IPS-18c (cell line): ENCODE measurements around the gene PRDM1.

ENCODE experiments used
- H3K4me3 ChIP-seq: 2 replicates; pipeline ENCODE4 v1.7.0; 2013; ENCODE audit warnings: low read depth, mild to moderate bottlenecking, low read length, moderate library complexity; ENCODE audit not compliant: insufficient read depth
- H3K9me3 ChIP-seq: one replicate; pipeline ENCODE4 v1.6.1; 2013; ENCODE audit warnings: mild to moderate bottlenecking, low read length, moderate library complexity; ENCODE audit not compliant: control insufficient read depth, insufficient read depth

PRDM1 gene

DNA sequence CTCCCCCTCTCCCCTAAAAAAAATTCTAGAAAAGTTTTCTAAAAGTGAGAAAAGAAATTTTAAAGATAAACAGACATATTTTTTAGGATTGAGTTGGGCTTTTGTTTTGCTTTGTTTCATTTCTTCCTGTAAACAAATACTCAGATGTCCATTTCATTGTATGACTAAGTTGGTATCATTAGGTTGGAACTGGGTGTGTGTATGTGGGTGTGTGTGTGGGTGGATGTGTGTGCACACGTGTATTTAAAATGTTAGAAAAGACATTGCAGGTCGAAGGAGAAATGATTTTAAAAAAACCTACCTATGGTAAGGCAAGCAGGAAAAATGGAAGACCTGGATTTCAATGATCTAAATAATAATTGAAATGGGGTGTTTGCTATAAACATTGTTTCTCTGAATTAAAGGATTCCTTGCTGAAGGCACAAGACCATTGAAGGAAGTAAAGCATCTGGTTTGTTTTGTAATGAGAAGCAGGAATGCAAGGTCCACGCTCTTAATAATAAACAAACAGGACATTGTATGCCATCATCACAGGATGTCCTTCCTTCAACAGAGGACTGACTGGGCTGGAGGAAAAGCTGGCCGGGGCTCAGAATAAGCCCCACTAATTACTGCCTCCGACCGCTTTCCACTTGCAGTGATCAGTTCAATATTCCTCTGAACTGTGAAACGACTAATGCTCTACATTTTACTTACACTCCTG lies 996 bp upstream of the PRDM1 start:
- H3K9me3 ChIP-seq = no peaks in the 10 kb centered on the region
- peak overlapping the region; percentile 29; the same call in 1 of the 2 replicates for H3K4me3 ChIP-seq

DNA sequence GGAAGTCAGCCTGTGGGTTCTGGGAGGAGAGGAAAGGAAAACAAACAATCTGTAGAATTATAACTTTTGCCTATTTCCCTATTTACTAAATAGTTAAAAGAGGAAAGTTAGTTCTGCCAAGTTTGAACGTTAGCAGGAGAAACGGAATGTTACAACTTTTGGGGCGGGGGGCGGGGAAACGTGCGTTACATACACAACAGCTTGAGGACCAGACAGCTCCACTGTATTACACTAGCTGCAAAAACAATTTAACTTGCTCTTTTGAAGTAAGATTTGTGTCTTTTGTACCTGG lies 498 bp upstream of the PRDM1 start:
- Histone ChIP-seq H3K9me3 (no peaks in the 10 kb centered on the region), H3K4me3 (peak overlapping the region; percentile 29)

DNA sequence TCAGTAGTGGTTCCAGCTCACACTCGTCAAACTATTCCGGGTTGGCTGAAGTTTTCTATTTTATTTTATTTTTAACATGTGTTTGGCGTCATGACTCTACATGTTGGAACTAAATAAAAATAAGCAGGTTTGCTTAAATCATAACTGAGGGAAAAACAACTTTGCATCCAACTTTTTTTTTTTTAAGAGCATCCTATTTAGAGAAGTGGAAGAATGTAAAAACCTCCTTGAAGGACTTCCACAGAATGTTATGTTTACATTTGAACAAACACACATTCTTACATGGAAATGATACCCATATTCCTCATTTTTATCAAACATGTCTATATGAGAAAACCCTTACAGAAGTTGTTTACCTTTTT lies 659 bp downstream of the PRDM1 start:
- no peaks in the 10 kb centered on the region for H3K9me3 ChIP-seq
- H3K4me3 ChIP-seq = no peak overlapping the region

DNA sequence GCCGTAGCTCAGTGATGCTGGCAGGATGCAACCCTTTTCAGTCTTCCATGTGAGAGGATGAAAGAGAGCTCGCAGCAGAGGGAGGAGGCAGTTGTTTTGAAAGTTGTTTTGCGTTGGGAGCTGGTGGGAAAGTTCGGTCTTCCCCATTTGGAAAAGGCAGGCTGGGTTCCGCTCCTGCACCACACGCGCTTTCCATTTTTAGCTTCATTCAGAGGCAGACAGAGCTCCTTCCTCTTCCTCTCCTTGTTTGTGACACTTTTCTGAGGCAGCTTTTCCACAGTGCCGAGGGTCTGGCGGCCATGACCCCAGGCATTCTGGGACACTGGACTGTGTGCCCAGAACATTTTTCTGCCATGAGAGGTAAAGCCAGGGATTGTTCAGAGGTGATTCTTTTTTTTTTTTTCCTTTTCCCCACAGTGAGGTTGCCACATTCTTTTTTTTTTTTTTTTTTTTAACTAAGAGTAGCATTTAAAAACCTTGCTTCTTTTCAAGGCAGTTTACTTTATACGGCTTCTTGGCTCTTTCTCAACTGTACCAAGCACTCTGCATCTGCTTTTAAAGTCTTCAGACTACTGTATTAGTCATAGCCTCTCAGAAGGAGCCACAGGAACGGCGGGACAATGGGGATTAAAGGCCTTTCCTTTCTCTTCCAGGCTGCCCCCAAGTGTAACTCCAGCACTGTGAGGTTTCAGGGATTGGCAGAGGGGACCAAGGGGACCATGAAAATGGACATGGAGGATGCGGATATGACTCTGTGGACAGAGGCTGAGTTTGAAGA lies 1.6 kb downstream of the PRDM1 start:
- Histone ChIP-seq H3K4me3 (0 out of 2 replicates have a peak overlapping the region, but pooled peaks have one; percentile 16), H3K9me3 (no peaks in the 10 kb centered on the region)

DNA sequence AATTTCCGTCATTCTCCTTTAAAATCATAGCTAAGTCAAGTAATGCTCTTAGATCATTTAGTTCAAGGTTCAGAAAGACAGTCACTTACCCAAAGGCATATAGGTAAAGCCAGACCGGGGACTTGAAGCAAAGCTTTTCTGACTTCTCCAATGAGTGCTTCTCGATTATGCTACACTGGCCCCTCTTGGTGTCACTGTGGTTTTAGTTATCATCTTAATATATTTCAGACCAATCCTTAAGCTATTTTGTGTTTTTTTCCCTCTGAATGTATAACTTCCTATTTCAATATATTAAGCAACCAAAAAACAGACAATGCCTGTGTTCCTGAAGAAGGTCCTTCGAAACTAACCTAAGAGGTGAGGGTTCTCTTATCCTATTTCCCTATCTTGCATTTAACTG lies 3.9 kb downstream of the PRDM1 start:
- Histone ChIP-seq H3K4me3 (no peak overlapping the region), H3K9me3 (no peaks in the 10 kb centered on the region)

DNA sequence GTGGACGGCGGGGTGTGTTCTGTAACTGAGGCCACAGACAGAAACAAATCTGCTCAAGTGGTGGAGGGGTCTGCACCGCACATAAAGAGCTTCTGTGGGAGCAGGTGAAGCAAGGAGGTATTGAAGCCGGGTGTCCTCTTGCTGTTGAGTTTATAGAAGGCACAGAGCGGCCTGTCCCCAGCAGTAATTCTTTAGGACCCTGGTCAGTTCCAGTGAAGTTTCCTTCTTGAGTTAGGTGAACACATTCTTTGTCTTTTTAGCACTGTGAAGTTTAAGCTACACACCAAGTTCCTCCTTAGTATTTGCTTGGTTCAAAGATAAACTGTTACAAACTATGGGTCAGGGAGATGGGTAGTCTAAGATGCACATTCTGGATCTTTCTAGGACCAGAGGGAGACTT lies 6.1 kb downstream of the PRDM1 start:
- Histone ChIP-seq H3K9me3 (no peaks in the 10 kb centered on the region), H3K4me3 (no peak overlapping the region)

DNA sequence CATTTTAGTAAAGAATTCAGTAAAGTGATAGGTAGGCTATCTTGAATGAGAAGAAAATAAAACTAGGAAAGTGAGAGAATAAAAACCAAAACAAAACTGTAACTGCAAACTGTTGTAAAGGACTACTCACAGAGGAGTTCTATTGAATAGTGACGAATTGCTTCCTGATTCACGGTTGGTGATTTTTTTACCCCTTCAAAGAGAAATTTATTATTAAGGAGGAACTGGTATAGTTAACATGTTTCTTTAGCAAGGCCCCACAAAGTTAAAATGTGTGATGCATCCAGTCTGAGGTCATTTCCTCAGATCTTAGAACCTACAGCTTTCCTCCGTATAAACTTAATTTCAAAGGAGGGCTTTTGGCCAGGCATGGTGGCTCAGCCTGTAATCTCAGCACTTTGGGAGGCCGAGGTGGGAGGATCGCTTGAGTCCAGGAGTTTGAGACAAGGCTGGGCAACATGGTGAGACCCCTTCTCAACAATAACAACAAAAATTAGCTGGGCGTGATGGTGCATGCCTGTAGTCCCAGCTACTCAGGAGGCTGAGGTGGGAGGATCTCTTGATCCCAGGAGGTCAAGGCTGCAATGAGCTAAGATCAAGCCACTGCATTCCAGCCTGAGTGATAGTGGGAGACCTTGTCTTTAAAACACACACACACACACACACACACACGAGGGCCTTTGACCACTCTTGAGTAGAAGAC lies 8.3 kb downstream of the PRDM1 start:
- no peaks in the 10 kb centered on the region for H3K9me3 ChIP-seq
- H3K4me3 ChIP-seq = no peak overlapping the region

DNA sequence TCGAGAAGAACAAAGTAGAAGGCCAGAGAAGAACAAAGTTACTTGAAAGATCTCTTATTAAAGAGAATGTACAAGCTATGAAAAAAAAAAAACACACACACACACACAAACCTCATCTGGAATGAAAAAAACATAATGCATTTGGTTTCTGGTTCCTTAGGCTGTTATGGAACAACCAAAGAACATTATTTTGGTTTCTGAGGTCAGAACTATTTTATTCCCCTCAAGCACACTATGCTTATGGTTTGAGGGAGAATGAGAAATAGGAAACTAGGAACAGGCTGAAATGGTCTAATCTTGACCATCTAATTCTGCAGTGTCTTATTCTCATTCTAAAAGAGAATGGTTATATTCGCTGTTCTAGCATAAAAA lies 8.8 kb downstream of the PRDM1 start:
- Histone ChIP-seq H3K4me3 (no peak overlapping the region), H3K9me3 (no peaks in the 10 kb centered on the region)

DNA sequence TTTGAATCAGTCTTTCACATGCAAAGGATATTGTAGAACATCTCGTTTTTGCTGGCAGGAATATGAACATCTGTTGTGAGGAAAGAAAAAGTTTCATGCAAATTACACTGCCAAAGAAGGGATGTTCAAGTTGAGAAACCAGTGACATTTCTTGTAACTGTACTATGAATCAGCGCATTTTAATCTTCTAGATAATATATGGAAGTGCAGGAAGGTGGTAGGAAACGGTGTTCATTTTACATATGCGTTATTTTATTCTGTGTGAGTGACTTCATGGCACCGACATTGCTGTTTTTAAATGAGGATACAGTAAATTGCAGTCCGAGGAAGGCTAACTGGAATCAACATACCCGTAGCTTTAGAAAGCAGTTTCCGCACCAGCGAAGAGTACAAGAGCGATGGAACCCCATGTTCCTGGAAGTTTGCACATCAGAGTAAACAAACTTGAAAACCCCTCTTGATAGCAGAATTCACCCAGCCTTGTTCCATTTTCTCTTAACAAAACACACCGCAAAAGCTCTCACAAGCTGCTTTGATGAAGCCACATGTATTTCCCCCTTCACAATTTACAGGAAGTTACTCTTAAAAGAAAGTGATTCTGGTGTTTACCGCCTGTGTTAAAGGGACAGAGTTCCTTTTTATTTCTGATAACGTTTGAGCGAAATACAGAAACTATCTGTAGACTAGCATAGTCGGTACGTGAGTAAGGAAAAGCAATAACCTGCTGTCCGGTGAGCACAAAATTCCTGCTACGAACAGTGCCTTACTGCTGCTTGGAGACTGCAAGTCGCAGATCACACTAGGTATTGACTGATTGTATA lies 11.5 kb downstream of the PRDM1 start:
- no peaks in the 10 kb centered on the region for H3K9me3 ChIP-seq
- H3K4me3 ChIP-seq = peak overlapping the region; percentile 31

DNA sequence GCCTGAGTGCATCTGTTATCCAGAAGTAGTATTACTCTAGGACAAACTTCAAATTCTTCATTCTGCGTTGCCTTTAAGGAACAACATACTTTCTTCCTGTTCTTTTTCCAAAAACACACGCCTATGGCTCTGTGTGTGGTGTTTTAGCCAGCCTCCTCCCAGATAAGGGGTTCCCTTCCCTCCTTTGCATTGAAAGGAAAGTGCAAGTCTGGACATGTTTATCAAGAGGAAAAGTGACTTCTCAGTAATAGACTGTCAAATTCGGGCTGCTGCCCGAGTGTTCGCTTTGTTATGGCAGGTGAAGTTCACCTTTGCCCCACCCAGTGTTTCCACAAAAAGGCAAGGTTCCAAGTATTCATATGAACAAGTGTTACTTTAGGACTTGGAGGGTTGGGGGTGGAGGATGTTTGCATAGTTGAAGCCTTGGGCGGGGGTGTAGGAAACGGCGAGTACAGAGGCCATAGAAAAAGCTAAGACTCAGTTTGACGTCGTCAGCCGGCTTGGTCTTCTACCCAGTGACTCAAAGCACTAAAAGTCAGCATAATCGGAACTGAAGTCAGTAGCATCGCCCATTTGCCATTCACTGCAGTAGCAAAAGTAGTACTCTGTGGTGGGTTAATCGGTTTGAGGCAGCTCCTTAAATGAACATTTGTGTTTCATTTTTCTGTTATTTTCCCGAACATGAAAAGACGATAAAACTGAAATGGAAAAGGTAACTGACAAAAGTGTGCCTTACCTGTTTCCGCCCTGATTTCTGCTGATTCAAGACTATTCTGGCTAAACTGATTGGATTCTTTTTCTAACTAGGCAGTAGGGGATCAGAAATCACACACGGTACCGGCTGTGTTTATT lies 12.5 kb downstream of the PRDM1 start:
- Histone ChIP-seq H3K9me3 (no peaks in the 10 kb centered on the region), H3K4me3 (peak overlapping the region; percentile 5; the same call in 1 of the 2 replicates)

DNA sequence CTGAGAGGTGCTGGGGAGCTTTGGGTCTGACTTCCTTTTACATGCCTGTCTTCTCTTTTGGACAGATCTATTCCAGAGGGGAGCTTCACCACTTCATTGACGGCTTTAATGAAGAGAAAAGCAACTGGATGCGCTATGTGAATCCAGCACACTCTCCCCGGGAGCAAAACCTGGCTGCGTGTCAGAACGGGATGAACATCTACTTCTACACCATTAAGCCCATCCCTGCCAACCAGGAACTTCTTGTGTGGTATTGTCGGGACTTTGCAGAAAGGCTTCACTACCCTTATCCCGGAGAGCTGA lies 13.1 kb downstream of the PRDM1 start:
- no peaks in the 10 kb centered on the region for H3K9me3 ChIP-seq
- H3K4me3 ChIP-seq = peak overlapping the region; percentile 5; the same call in 1 of the 2 replicates

DNA sequence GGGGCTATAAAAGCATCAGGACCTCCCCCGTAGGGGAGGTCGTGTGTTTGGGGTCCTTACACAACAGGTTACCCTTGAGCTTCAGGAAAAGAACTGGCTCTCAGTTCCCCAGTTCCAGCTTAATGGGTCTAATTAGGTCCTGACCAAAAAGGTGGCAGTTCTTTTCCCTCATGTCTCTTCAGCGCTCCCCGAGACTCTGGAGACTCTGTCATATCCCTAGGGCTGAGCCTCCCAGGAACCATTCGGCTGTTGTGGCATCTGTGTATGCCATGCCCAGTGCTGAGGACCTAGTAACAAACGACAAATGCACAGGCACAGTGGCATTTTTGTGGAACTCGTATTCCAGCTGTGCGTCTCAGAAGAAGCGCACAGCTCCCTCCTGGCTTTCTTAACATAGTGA lies 14.6 kb downstream of the PRDM1 start:
- Histone ChIP-seq H3K9me3 (no peaks in the 10 kb centered on the region), H3K4me3 (no peak overlapping the region)

DNA sequence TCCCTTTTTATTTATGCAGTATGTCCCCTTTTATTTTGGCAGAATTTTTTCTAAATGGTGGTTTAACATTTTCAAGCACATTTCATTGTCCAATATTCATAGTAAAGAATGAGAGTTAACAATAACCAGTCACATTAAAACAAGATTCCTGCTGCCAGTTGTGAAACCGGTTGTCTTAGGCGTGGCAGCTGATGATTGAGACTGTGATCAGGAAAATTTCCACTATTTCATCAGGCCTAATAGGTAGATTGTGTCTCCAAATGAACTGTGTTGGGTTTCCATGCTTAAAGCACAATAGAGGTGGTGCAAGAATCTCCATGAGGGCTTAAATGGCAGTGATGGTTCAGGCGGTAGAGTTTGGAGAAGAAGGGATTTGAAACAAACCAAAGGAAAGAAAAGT lies 15.3 kb downstream of the PRDM1 start:
- H3K4me3 ChIP-seq = no peak overlapping the region
- H3K9me3 ChIP-seq = no peaks in the 10 kb centered on the region

DNA sequence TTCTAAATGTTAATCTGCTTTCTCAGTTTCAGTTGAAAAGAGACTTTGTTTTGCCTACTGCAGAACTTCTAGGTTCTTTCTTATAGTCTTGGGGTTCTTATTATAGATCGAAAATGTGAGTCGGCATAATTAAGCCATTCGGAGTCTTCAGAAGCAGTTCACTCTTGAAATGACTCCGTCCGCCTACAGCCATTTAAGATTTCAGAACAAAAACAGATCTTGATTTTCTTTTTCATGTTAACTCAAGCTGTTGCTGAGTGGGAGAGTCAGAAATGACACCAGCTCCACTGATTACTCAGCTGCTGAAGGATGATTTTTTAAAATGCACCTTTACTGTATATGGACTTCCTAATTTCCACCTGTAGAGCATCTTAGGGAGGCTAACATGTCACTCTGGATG lies 15.9 kb downstream of the PRDM1 start:
- Histone ChIP-seq H3K9me3 (no peaks in the 10 kb centered on the region), H3K4me3 (no peak overlapping the region)

DNA sequence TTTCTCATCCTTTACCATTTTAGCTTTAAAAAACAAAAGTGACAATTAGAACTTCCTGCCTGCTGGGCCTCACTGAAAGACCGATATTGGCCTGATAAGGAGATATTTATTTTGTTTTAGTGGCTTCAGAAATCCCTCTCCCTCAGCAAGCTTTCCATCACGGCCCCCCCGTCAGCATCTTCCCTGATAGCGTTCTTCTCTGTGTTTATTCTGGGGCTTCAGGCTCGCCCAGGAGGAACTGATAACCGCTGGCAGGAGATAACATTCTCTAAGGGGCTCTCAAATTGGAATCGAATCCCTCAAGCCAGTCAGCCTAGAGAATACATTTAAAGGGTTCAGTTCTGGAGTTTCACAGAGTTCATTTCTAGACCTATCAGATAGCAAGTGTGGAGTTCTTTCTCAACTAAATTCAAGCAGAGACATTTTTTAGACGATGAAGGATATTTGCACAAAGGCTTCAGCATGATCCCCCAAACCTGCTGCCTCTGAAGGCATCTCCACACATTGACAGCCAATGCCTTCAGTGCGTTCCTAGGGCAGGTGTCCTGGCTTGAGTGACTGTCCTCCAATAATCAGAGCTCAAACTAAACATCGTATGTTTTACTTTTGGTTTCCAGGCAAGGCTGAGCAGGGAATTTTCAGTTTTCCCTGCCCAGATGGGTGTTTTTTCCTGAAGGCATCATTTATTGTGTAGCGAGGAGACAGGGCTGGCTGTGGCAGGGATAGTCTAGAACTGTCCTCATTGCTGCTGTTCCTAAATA lies 17.0 kb downstream of the PRDM1 start:
- no peak overlapping the region for H3K4me3 ChIP-seq
- H3K9me3 ChIP-seq = no peaks in the 10 kb centered on the region

DNA sequence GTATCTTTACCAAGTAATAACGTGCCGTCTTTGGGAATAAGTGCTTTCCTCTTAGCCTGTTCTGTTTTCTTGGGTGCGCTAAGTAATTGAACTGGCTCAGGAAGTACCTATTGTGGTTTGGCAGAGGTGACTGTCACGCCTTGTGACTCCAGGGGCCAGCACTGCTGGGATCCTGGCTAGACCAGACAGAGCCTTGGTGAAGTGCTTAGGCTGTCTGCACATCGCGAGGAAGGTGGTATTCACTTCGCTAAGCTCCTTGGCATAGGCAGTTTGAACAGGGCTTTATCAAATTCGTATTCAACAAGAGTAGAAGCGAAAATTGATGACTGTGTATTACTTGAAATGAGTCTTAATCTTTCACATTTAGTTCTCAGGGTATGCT lies 17.6 kb downstream of the PRDM1 start:
- Histone ChIP-seq H3K4me3 (no peak overlapping the region), H3K9me3 (no peaks in the 10 kb centered on the region)
